Measurements from ENCODE around the gene MAPRE3. TPM values are rescaled to one million over a fixed set of nuclear protein-coding genes. Genes with fewer than 3 reads are reported as not detected.

The MAPRE3 gene
- total and polyA plus RNA-seq, 9 of the 15 experiments (the other 6 are each of a cell fraction or from before 2014, with no cell fraction given): 0.70 to 43.2 (median 12.6) TPM

- TF ChIP-seq CREB3 (tag; conservative IDR thresholded peaks at IDR 0.05; ENCODE audit: low read depth) (peak; percentile 81; the same call in 1 of the 2 replicates), HDAC2 (IDR thresholded peaks at IDR 0.05) (peak; percentile 55; the same call in 1 of the 2 replicates), ID3 (CRISPR knock-in tag; IDR thresholded peaks at IDR 0.05) (no peak), ID3 (tag; IDR thresholded peaks at IDR 0.05) (peak; percentile 41; the same call in 1 of the 2 replicates), KDM1A (IDR thresholded peaks at IDR 0.05) (no peak), ZNF175 (CRISPR knock-in tag; IDR thresholded peaks at IDR 0.05; ENCODE audit: low read depth) (0 out of 2 replicates have a peak, but pooled peaks have one; percentile 22), ZNF717 (CRISPR knock-in tag; IDR thresholded peaks at IDR 0.05) (no peak), MIER1 (IDR thresholded peaks at IDR 0.05; ENCODE audit: low read depth) (peak; percentile 97), ZNF766 (CRISPR knock-in tag; conservative IDR thresholded peaks at IDR 0.05) (peak; percentile 89), EHMT2 (IDR thresholded peaks at IDR 0.05) (peak; percentile 99)
These were observed 23.3 kb downstream of the MAPRE3 start (continued) for GRCh38 chr2:26993768-26994167.

GRCh38 chr2:26994983-26995382 is 24.5 kb downstream of the MAPRE3 start:
- FAIRE-seq (no peak), DNase-seq (ENCODE audit: extremely low read depth in 1 of 4, low spot score in 3 of 4) (no peak), ATAC-seq (no peak)
- intact Hi-C loops (cut with micrococcal nuclease): no loop called here
- no peak overlapping the region for H3K4me3 ChIP-seq
- no peaks in the 10 kb centered on the region for H3K9me3 ChIP-seq (replicated peaks; ENCODE audit: control insufficient read depth, insufficient read depth, low read depth, low read length)
- no peak overlapping the region for H2AFZ ChIP-seq (ENCODE audit: low read depth, low read length)
- H3K9ac ChIP-seq (ENCODE audit: insufficient read depth in 1 of 2, low read depth in 2 of 2, low read length in 2 of 2): no peak overlapping the region
- peaks cover 19% of the 10 kb centered on the region for H3K79me2 ChIP-seq (ENCODE audit: control insufficient read depth, insufficient read depth, low read length)
- H3K4me1 ChIP-seq (replicated peaks in 1 of 2; ENCODE audit: control insufficient read depth in 2 of 2, insufficient read depth in 2 of 2, low read length in 2 of 2): peaks cover 4 to 7% of the 10 kb centered on the region in 2 experiments; a peak in 4 of 5 replicates
- no peak overlapping the region for H3K27ac ChIP-seq (ENCODE audit: extremely low read depth, low read depth, low read length)
- CTCF ChIA-PET (ENCODE audit: low intra/inter-chr PET ratio): no interaction called here
- no TSS peak for BruUV-seq (replicated peaks)
- TF ChIP-seq AFF4 (CRISPR knock-in tag; IDR thresholded peaks at IDR 0.05): no peak
- no peak for TF ChIP-seq NCOR1 (IDR thresholded peaks at IDR 0.05)
- no peak for TF ChIP-seq CBX2 (IDR thresholded peaks at IDR 0.05; ENCODE audit: insufficient read depth, low read length, poor library complexity, severe bottlenecking)
- no peak for TF ChIP-seq TBL1XR1 (IDR thresholded peaks at IDR 0.05; ENCODE audit: low read length in 2 of 2)
- TF ChIP-seq NFYB (IDR thresholded peaks at IDR 0.05; ENCODE audit: extremely low read depth, insufficient read length): no peak
- no peaks in the 10 kb centered on the region for H3K27me3 ChIP-seq (ENCODE audit: control insufficient read depth in 2 of 2, insufficient read depth in 2 of 2, low read length in 2 of 2)
- POLR2A ChIA-PET: interaction anchor here (1.3 to 1.9 kb wide), 4 partner anchors 9 to 16 kb away, joined by 3 to 11 read pairs (median 5); no protein-coding TSS in a partner anchor
- peaks cover 6% of the 10 kb centered on the region for H4K20me1 ChIP-seq (replicated peaks; ENCODE audit: control insufficient read depth, insufficient read depth, low read length)
- 65% methylated on average over 1 of the region's 1 CpG for WGBS (ENCODE audit: insufficient coverage, low coverage, missing lambda C conversion rate)
- H3K36me3 ChIP-seq (ENCODE audit: control insufficient read depth, insufficient read depth, low read length): peaks cover 6% of the 10 kb centered on the region; the same call in 1 of the 3 replicates
- in situ Hi-C loops (cut with MboI): no loop called here
- no peaks in the 10 kb centered on the region for H3K9me1 ChIP-seq (ENCODE audit: control insufficient read depth, insufficient read depth, low read length)
- no peak overlapping the region for H3K4me2 ChIP-seq (ENCODE audit: insufficient read depth, low read length)

Data from K562 (cell line).